ENCODE measurements around the gene UMODL1.

DNA sequence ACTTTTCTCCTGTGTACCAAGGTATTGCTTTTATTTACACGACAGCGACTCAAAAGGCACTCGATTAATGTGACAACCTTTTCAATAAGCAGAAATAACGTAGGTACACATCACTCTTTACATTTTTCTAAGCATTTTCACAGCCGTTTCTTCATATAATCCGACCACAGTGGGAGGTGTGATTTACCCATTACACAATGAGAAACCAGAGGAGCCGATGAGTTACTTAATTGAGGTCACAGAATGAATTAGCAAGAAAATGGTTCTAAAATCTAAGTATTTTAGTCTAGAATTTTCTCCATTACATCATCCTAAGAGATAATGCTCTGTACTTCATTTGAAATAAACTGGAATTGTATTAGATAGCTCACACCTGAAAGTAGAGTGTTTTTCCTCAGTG is 71.5 kb downstream of the UMODL1 start:
- TF ChIP-seq EZH2 (IDR thresholded peaks at IDR 0.05; ENCODE audit: borderline replicate concordance, low read depth, low read length, severe bottlenecking), result no peak
- TF ChIP-seq, protein P1, sequence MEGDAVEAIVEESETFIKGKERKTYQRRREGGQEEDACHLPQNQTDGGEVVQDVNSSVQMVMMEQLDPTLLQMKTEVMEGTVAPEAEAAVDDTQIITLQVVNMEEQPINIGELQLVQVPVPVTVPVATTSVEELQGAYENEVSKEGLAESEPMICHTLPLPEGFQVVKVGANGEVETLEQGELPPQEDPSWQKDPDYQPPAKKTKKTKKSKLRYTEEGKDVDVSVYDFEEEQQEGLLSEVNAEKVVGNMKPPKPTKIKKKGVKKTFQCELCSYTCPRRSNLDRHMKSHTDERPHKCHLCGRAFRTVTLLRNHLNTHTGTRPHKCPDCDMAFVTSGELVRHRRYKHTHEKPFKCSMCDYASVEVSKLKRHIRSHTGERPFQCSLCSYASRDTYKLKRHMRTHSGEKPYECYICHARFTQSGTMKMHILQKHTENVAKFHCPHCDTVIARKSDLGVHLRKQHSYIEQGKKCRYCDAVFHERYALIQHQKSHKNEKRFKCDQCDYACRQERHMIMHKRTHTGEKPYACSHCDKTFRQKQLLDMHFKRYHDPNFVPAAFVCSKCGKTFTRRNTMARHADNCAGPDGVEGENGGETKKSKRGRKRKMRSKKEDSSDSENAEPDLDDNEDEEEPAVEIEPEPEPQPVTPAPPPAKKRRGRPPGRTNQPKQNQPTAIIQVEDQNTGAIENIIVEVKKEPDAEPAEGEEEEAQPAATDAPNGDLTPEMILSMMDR (IDR thresholded peaks at IDR 0.05; ENCODE audit: borderline replicate concordance, extremely low read depth, low read length, poor library complexity, severe bottlenecking), result no peak
